ENCODE data around the gene FUT2. TPM values are rescaled to one million over a fixed set of nuclear protein-coding genes. Genes with fewer than 3 reads are reported as not detected.

FUT2 gene
- total RNA-seq, 1 donor from 2014 or later: 0.20 TPM

GRCh38 chr19:48739404-48740163, 43.8 kb downstream of the FUT2 start:
- H3K27ac Mint-ChIP-seq: no peak overlapping the region
- TF ChIP-seq CTCF (IDR thresholded peaks at IDR 0.05; ENCODE audit: unreplicated experiment): no peak

GRCh38 chr19:48740164-48740972, 44.6 kb downstream of the FUT2 start, which contains the start of gene RASIP1:
TSS of gene RASIP1 (minus strand) at chr19:48740610. CDS start at chr19:48740282, 328 bp downstream.
- H3K4me3 Mint-ChIP-seq: peak within 1 kb of the TSS; percentile 33
- no peak within 1 kb of the TSS for H3K27ac Mint-ChIP-seq
- DNase-seq (ENCODE audit: low spot score in 2 of 2, unreplicated experiment in 2 of 2): no peak
- H3K4me1 Mint-ChIP-seq: peaks cover 14% of the 10 kb centered on the region
- no peaks in the 10 kb centered on the region for H3K9me3 Mint-ChIP-seq
- H3K36me3 Mint-ChIP-seq: no peaks in the 10 kb centered on the region
- TF ChIP-seq CTCF (IDR thresholded peaks at IDR 0.05; ENCODE audit: unreplicated experiment): no peak
- peaks cover 17% of the 10 kb centered on the region for H3K27me3 Mint-ChIP-seq (ENCODE audit: low read depth)

More at GRCh38 chr19:48739404-48740163, 43.8 kb downstream of the FUT2 start:
- Mint-ChIP-seq H3K4me3 (peak overlapping the region; percentile 33), H3K36me3 (no peaks in the 10 kb centered on the region), H3K9me3 (no peaks in the 10 kb centered on the region), H3K4me1 (peaks cover 18% of the 10 kb centered on the region), H3K27me3 (ENCODE audit: low read depth) (peaks cover 17% of the 10 kb centered on the region)
- DNase-seq (ENCODE audit: low spot score in 2 of 2, unreplicated experiment in 2 of 2): no peak

GRCh38 chr19:48741129-48741999, 45.6 kb downstream of the FUT2 start:
- no peak overlapping the region for H3K27ac Mint-ChIP-seq
- no peak for DNase-seq (ENCODE audit: low spot score in 2 of 2, unreplicated experiment in 2 of 2)

GRCh38 chr19:48742096-48742495, 46.3 kb downstream of the FUT2 start:
- TF ChIP-seq CTCF (IDR thresholded peaks at IDR 0.05; ENCODE audit: unreplicated experiment): no peak
- no peak overlapping the region for H3K27ac Mint-ChIP-seq
- no peaks in the 10 kb centered on the region for H3K36me3 Mint-ChIP-seq
- peaks cover 14% of the 10 kb centered on the region for H3K4me1 Mint-ChIP-seq
- peaks cover 17% of the 10 kb centered on the region for H3K27me3 Mint-ChIP-seq (ENCODE audit: low read depth)
- peaks cover 5% of the 10 kb centered on the region for H3K9me3 Mint-ChIP-seq
- no peak for DNase-seq (ENCODE audit: low spot score in 2 of 2, unreplicated experiment in 2 of 2)
- H3K4me3 Mint-ChIP-seq: no peak overlapping the region

More at GRCh38 chr19:48741129-48741999, 45.6 kb downstream of the FUT2 start:
- Mint-ChIP-seq H3K36me3 (no peaks in the 10 kb centered on the region), H3K4me1 (peaks cover 14% of the 10 kb centered on the region), H3K9me3 (peaks cover 5% of the 10 kb centered on the region), H3K27me3 (ENCODE audit: low read depth) (peaks cover 17% of the 10 kb centered on the region), H3K4me3 (peak overlapping the region; percentile 6)
- no peak for TF ChIP-seq CTCF (IDR thresholded peaks at IDR 0.05; ENCODE audit: unreplicated experiment)
